Mucosa of descending colon (tissue), 3 donors: ENCODE results near the gene MAML3. TPM values are rescaled to one million over a fixed set of nuclear protein-coding genes. Genes with fewer than 3 reads are reported as not detected.

Experiments used
- ATAC-seq: fragments of 200-7000 bp; cut with Tn5 transposase; one replicate; pipeline ENCODE4 v1.9.1; 2020; ENCODE audit warnings: mild to moderate bottlenecking, moderate library complexity
- DNase-seq, 3 donors: peaks; one replicate each; pipeline ENCODE4 v3.0.0-alpha.2; 2020
- H3K36me3 ChIP-seq: fragments of 200-600 bp; one replicate; pipeline ENCODE4 v1.8.0; 2021; ENCODE audit warnings: low read depth, mild to moderate bottlenecking
- H3K4me1 ChIP-seq: fragments of 200-600 bp; one replicate; pipeline ENCODE4 v1.8.0; 2021; ENCODE audit warnings: low read depth, mild to moderate bottlenecking
- H3K4me3 ChIP-seq: fragments of 200-600 bp; one replicate; pipeline ENCODE4 v1.8.0; 2021; ENCODE audit warnings: mild to moderate bottlenecking
- H3K9me3 ChIP-seq: fragments of 200-600 bp; one replicate; pipeline ENCODE4 v1.8.0; 2021; ENCODE audit warnings: mild to moderate bottlenecking
- intact Hi-C, 2 donors: fragments of 100-400 bp; cut with DNase I in 1 of 2; cut with micrococcal nuclease in 1 of 2; formaldehyde crosslinking; loops; one replicate each; pipeline versions ENCODE4 v1.11.0 to v1.11.1; 2022; cut with DNase I, micrococcal nuclease
- long read RNA-seq, 2 donors: library from polyadenylated mRNA; unstranded; transcript quantifications; one replicate each; pipeline ENCODE4 v2.0.0, GENCODE V29; 2019 to 2021
- total RNA-seq, 3 donors: library from RNA; stranded (reverse); fragmentation: NEBNext Ultra II Directional in 2 of 3; extraction: Animal tissue kit (Norgen Biotek cat#: 25700) in 2 of 3; gene quantifications; one replicate each; pipeline versions ENCODE4 v1.2.1 to v1.2.4, GENCODE V29; 2021 to 2023
- TF ChIP-seq, protein P1 (sequence below): fragments of 200-600 bp; IDR thresholded peaks from one replicate; pipeline ENCODE4 v1.8.0; 2022; ENCODE audit warnings: antibody characterized with exemption, mild to moderate bottlenecking
- donor health status: DM: no; HTN: no; CAD: no; lungs with moderate emphysema.
- donor health status: DM: no; HTN: no; CAD: no.
- donor health status: DM: no; HTN: yes; CAD: no.

Gene MAML3
- 10 to 100 TPM; 10.4 to 23.5 (median 14.8) TPM for total RNA-seq
- long read RNA-seq, donor 1, partial matches to known transcripts, result 3 of 8 reads
- long read RNA-seq, donor 1, other reads (novel, unspliced or antisense), result 5 of 8 reads
- long read RNA-seq, donor 2, partial matches to known transcripts, result 0 of 1 reads
- long read RNA-seq, donor 2, other reads (novel, unspliced or antisense), result 1 of 1 reads

DNA sequence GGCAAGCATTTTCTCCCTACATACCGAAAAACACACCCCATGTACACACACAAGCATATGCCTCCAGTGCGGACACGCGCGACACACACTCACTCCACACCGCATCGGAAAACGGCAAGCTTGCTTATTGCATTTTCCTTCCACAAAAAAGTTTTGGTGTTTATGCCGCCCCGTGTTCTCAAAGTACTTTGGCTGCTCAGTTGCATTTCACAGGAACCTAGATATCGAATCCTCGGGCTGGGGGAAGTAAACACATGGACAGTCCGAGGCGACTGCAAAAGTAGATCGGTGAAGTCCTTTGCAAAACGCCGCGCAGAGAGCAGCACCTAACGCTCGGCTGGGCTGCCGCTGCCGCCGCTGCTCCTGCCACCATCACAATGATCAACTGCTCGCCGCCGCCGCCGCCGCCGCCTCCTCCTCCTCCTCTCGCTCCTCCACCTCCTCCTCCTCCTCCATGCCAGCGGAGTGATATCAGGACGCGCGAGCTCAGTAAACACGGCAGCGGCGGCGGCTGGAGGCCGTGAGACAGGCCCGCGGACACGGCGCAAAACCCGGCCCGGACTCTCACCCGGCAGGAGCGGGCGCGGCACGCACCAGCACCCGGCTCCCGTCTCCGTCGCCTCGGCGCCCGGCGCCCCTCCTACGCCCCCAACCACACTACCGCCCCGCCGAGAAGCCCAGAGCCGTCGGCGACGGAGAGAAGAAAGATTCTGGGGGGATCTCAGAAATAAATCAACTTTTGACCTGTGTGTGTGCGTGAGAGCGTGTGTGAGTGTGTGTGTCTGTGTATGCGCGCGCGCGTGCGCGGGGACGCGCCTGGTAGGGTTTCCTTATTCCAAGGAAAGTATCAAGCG is at the start of gene MAML3:
Gene MAML3 (minus strand): TSS at position 467 of the 854 bp plus-strand sequence. CDS start 857 bp downstream, outside the sequence.
- DNase-seq (peak; percentile 96 to 97 (median 96)), ATAC-seq (peak; percentile 72)
- Histone ChIP-seq H3K9me3 (no peaks in the 10 kb centered on the region), H3K4me3 (peak within 1 kb of the TSS; percentile 67), H3K36me3 (no peaks in the 10 kb centered on the region), H3K4me1 (peaks cover 13% of the 10 kb centered on the region)
- intact Hi-C loops, result loop anchor here (5.0 to 10.0 kb wide), 2 partner anchors 98 to 139 kb away; no protein-coding TSS in a partner anchor
- TF ChIP-seq, protein P1, sequence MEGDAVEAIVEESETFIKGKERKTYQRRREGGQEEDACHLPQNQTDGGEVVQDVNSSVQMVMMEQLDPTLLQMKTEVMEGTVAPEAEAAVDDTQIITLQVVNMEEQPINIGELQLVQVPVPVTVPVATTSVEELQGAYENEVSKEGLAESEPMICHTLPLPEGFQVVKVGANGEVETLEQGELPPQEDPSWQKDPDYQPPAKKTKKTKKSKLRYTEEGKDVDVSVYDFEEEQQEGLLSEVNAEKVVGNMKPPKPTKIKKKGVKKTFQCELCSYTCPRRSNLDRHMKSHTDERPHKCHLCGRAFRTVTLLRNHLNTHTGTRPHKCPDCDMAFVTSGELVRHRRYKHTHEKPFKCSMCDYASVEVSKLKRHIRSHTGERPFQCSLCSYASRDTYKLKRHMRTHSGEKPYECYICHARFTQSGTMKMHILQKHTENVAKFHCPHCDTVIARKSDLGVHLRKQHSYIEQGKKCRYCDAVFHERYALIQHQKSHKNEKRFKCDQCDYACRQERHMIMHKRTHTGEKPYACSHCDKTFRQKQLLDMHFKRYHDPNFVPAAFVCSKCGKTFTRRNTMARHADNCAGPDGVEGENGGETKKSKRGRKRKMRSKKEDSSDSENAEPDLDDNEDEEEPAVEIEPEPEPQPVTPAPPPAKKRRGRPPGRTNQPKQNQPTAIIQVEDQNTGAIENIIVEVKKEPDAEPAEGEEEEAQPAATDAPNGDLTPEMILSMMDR, result no peak

DNA sequence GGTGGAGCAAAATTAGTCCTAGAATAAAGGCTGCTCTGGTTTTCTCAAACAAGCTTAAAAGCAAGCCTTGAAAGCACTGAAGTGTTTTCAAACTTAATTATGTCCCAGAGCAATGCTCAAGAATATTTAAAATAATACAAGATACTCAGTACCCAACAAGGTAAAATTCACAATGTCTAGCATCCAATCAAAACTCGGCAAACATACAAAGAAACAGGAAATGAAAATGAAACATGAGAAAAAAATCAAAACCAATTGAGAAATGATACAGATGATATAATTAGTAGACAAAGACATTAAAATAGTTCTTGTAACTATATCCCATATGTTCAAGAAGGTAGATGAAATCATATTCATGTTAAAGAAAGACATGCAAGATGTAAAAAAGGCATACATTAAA is 45.0 kb upstream of the MAML3 start:
- intact Hi-C loops, result no loop called here
- TF ChIP-seq, protein P1, result no peak
- Histone ChIP-seq H3K4me1 (no peaks in the 10 kb centered on the region), H3K9me3 (no peaks in the 10 kb centered on the region), H3K36me3 (no peaks in the 10 kb centered on the region), H3K4me3 (no peak overlapping the region)
- no peak for ATAC-seq
- DNase-seq, result no peak

DNA sequence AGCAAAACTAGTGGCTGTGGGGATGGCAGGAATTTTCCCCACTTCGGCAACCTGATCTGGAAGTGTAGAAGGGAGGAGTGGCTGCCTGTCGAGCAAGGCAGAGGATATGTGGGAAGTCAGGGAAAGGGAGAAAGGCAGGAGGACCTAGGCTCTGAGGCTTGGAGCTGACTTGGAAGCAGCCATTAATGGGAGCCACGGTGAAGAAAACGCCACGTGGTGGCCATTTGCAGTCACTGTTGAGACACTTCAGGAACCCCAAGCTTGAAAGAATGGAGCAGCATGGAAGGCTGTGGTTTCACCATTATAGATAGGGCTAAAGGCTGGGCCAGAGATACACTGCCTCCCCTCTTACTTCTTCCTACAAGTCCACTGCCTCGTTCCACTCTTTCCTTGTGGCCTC is 41.8 kb upstream of the MAML3 start:
- H3K36me3 ChIP-seq, result no peaks in the 10 kb centered on the region
- intact Hi-C loops, result no loop called here
- DNase-seq (no peak), ATAC-seq (no peak)
- TF ChIP-seq, protein P1, result no peak
- H3K4me1 ChIP-seq, result no peaks in the 10 kb centered on the region
- no peak overlapping the region for H3K4me3 ChIP-seq
- no peaks in the 10 kb centered on the region for H3K9me3 ChIP-seq

DNA sequence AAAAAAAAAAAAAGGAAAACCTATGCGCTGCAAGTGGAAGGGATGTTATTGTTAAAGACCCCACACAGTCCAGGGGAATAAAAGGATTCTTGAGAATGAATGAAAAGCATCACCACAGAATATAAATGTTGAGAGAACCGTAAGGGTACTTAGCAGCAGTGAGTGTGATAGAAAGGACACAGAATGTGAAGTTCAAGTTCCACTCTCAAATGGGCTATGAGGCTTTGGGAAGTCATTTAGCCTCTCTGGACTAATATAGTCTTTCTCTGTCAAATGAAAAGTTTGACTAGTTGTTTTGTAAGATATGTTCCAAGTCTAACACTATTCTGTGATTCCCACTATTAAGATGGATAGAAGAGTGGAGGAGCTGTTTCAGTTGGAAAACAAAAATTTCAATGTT is 35.8 kb upstream of the MAML3 start:
- no peak for DNase-seq
- ATAC-seq, result no peak
- intact Hi-C loops, result no loop called here

DNA sequence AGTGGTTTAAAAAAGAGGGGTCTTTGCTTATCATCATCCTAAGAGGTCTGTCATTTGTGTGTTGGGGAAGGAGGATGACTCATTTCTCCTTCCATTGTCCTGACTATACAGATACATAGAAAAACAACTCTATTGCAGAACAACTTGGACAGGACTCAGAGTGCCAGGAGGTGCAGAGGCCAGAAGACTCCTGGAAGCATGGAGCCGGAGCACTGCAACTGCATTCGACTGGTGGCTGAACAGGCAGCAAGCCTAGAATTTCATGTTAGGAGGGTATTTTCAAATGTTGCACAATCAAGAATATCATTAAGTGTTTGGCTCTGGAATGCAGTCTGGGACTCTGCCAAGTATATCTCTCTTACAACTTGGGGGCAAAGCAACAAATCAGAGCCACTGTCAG is 35.0 kb upstream of the MAML3 start:
- Histone ChIP-seq H3K9me3 (no peaks in the 10 kb centered on the region), H3K4me3 (no peak overlapping the region), H3K4me1 (peaks cover 7% of the 10 kb centered on the region), H3K36me3 (no peaks in the 10 kb centered on the region)
- TF ChIP-seq, protein P1, result no peak
- ATAC-seq (no peak), DNase-seq (no peak)
- intact Hi-C loops, result no loop called here

More for the DNA sequence above, 35.8 kb upstream of the MAML3 start:
- peaks cover 7% of the 10 kb centered on the region for H3K4me1 ChIP-seq
- no peaks in the 10 kb centered on the region for H3K36me3 ChIP-seq
- no peak overlapping the region for H3K4me3 ChIP-seq
- TF ChIP-seq, protein P1, result no peak
- H3K9me3 ChIP-seq, result no peaks in the 10 kb centered on the region
